Hepatocyte (in vitro differentiated cells): ENCODE measurements around the gene S1PR3.

Experiments used
- CTCF ChIP-seq: fragments of 200-600 bp; sonication (generic); IDR thresholded peaks from 2 replicates; pipeline ENCODE4 v1.5.1; 2016; ENCODE audit warnings: antibody characterized with exemption, mild to moderate bottlenecking; ENCODE audit not compliant: poor library complexity
- EZH2 ChIP-seq: fragments of 200-600 bp; sonication (generic); IDR thresholded peaks from 2 replicates; pipeline ENCODE4 v1.6.1; 2016; ENCODE audit warnings: antibody characterized with exemption, mild to moderate bottlenecking, borderline replicate concordance

- TF ChIP-seq CTCF: no peak
- TF ChIP-seq EZH2: no peak
Observed at GRCh38 chr9:88996046-88996920, 5.0 kb downstream of the S1PR3 start.
